Upper lobe of right lung (tissue), 1 donor: ENCODE results near the gene ABCG1. TPM values are rescaled to one million over a fixed set of nuclear protein-coding genes. Genes with fewer than 3 reads are reported as not detected.
A peak's percentile ranks its signal among the peaks of the same experiment; 100 is the strongest.

Experiments used
- ATAC-seq: fragments of 200-7000 bp; cut with Tn5 transposase; one replicate; pipeline ENCODE4 v1.9.1; 2020; ENCODE audit warnings: mild to moderate bottlenecking, moderate library complexity
- DNase-seq: peaks from one replicate; pipeline ENCODE4 v3.0.0-alpha.2; 2020
- H3K27ac ChIP-seq: fragments of 200-600 bp; one replicate; pipeline ENCODE4 v1.8.0; 2022
- H3K27me3 ChIP-seq: fragments of 200-600 bp; one replicate; pipeline ENCODE4 v1.8.0; 2022; ENCODE audit warnings: mild to moderate bottlenecking
- H3K36me3 ChIP-seq: fragments of 200-600 bp; one replicate; pipeline ENCODE4 v1.8.0; 2022
- H3K4me1 ChIP-seq: fragments of 200-600 bp; one replicate; pipeline ENCODE4 v1.8.0; 2022
- H3K4me3 ChIP-seq: fragments of 200-600 bp; one replicate; pipeline ENCODE4 v1.8.0; 2022; ENCODE audit warnings: mild to moderate bottlenecking
- H3K9me3 ChIP-seq: fragments of 200-600 bp; one replicate; pipeline ENCODE4 v1.8.0; 2022
- intact Hi-C: fragments of 100-400 bp; cut with DNase I; formaldehyde crosslinking; loops from one replicate; pipeline ENCODE4 v1.11.0; 2022
- total RNA-seq: library from RNA; stranded (reverse); fragmentation: NEBNext Ultra II Directional; extraction: Animal tissue kit (Norgen Biotek cat#: 25700); gene quantifications from one replicate; pipeline ENCODE4 v1.2.1, GENCODE V29; 2021
- TF ChIP-seq, protein P1 (sequence below): fragments of 200-600 bp; IDR thresholded peaks from one replicate; pipeline ENCODE4 v1.8.0; 2022; ENCODE audit warnings: antibody characterized with exemption
- donor health status: DM: no; HTN: yes; CAD: no; lungs with severe emphysema.

ABCG1 gene
- total RNA-seq, 1 donor from 2014 or later = 62.6 TPM

- TF ChIP-seq, protein P1, sequence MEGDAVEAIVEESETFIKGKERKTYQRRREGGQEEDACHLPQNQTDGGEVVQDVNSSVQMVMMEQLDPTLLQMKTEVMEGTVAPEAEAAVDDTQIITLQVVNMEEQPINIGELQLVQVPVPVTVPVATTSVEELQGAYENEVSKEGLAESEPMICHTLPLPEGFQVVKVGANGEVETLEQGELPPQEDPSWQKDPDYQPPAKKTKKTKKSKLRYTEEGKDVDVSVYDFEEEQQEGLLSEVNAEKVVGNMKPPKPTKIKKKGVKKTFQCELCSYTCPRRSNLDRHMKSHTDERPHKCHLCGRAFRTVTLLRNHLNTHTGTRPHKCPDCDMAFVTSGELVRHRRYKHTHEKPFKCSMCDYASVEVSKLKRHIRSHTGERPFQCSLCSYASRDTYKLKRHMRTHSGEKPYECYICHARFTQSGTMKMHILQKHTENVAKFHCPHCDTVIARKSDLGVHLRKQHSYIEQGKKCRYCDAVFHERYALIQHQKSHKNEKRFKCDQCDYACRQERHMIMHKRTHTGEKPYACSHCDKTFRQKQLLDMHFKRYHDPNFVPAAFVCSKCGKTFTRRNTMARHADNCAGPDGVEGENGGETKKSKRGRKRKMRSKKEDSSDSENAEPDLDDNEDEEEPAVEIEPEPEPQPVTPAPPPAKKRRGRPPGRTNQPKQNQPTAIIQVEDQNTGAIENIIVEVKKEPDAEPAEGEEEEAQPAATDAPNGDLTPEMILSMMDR = no peak
- peak; percentile 60 for DNase-seq
Measured at GRCh38 chr21:42315296-42315891, 96.5 kb downstream of the ABCG1 start, which contains the start of gene TFF3. Gene TFF3 (minus strand): TSS chr21:42315409. CDS start chr21:42315374, 35 bp downstream.

DNA sequence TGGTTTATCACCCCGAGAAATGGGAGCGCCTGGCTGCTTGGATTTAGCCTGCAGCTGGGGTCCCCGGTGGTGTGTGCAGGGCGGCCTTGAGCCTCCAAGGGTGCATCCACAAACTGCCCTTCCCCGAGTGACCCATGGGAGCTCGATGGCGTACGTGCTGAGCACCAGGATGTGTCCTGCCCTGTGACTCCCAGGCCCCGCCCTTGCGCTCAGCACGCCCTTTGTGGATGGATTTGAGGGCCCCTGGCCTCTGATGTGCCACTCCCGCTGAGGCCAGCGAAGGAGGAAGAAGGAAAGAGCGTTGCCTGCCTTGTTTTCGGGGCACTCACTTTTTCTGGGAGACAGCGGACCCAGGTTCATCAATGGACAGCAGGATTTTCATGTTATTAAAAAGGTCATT, 98.0 kb downstream of the ABCG1 start:
- Histone ChIP-seq H3K4me3 (no peak overlapping the region), H3K27me3 (no peaks in the 10 kb centered on the region), H3K27ac (no peak overlapping the region), H3K9me3 (no peaks in the 10 kb centered on the region), H3K4me1 (peaks cover 19% of the 10 kb centered on the region), H3K36me3 (no peaks in the 10 kb centered on the region)
- DNase-seq (no peak), ATAC-seq (no peak)
- intact Hi-C loops = no loop called here
- TF ChIP-seq, protein P1 = no peak

More at GRCh38 chr21:42315296-42315891, 96.5 kb downstream of the ABCG1 start, which contains the start of gene TFF3:
- Histone ChIP-seq H3K4me1 (peaks cover 19% of the 10 kb centered on the region), H3K9me3 (no peaks in the 10 kb centered on the region), H3K27ac (no peak within 1 kb of the TSS), H3K27me3 (no peaks in the 10 kb centered on the region), H3K4me3 (no peak within 1 kb of the TSS), H3K36me3 (no peaks in the 10 kb centered on the region)
- intact Hi-C loops = no loop called here
- no peak for ATAC-seq

- Histone ChIP-seq H3K4me1 (peaks cover 19% of the 10 kb centered on the region), H3K27me3 (no peaks in the 10 kb centered on the region), H3K36me3 (no peaks in the 10 kb centered on the region), H3K9me3 (no peaks in the 10 kb centered on the region), H3K27ac (no peak overlapping the region), H3K4me3 (no peak overlapping the region)
- DNase-seq (no peak), ATAC-seq (no peak)
- intact Hi-C loops = no loop called here
- TF ChIP-seq, protein P1 = no peak
Measured at GRCh38 chr21:42317341-42317741, 98.4 kb downstream of the ABCG1 start.

DNA sequence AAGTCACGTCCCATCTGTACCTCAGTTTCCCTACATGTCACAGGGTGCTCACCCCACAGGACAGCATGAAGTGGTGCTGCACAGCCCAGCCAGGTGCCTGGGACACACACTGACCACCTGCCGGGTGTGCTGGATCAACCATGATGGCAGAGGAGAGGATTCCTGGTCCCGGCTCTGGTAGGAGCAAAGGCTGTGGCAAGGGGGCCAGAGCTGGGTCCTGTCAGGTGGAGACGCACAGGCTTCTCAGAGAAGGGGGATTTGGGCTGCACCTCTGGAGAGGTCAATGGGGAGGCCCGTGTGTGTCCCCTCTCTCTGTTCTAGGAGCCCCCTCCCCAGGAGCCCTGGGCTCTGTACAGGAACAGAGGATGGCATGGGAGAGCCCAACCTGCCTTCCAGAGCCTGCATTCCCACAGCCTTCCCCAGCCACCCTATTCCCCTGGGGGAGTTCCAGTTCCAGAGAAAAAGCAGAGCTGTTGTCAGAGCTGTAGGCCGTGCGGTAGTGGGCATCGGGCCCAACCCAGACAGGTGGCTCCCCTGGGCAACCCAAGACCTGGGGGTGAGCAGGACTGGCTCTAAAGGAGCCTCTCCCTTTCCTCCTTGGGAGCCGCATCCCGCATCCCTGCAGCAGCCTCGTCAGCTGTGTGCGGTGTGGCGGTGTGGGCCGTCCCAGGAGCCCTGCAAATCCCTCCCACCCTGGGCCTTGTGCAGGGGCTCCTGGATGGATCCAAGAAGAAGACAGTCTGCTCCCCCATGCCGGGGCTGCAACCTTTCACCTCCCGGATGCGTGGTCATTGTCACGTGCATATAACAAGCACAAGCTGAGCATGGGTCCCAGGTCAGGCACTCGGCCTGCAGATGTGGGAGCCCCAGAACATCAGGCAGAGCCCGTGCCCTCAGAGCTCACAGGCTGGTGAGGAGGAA, 99.1 kb downstream of the ABCG1 start:
- H3K27ac ChIP-seq = no peak overlapping the region
- no peak overlapping the region for H3K4me3 ChIP-seq
- H3K36me3 ChIP-seq = no peaks in the 10 kb centered on the region
- H3K4me1 ChIP-seq = peaks cover 18% of the 10 kb centered on the region
- H3K27me3 ChIP-seq = no peaks in the 10 kb centered on the region
- H3K9me3 ChIP-seq = no peaks in the 10 kb centered on the region
- TF ChIP-seq, protein P1 = no peak
- intact Hi-C loops = no loop called here
- DNase-seq (no peak), ATAC-seq (no peak)

GRCh38 chr21:42319376-42319775, 100.4 kb downstream of the ABCG1 start:
- H3K36me3 ChIP-seq = no peaks in the 10 kb centered on the region
- H3K27me3 ChIP-seq = no peaks in the 10 kb centered on the region
- peaks cover 12% of the 10 kb centered on the region for H3K4me1 ChIP-seq
- TF ChIP-seq, protein P1 = no peak
- no peak overlapping the region for H3K4me3 ChIP-seq
- H3K27ac ChIP-seq = no peak overlapping the region
- no peaks in the 10 kb centered on the region for H3K9me3 ChIP-seq
- peak; percentile 77 for ATAC-seq
- no peak for DNase-seq
- intact Hi-C loops = no loop called here
